ENCODE data around the gene LAMA4. TPM values are rescaled to one million over a fixed set of nuclear protein-coding genes. Genes with fewer than 3 reads are reported as not detected.

Gene LAMA4
- total RNA-seq, 2 donors from 2014 or later: not detected

DNA sequence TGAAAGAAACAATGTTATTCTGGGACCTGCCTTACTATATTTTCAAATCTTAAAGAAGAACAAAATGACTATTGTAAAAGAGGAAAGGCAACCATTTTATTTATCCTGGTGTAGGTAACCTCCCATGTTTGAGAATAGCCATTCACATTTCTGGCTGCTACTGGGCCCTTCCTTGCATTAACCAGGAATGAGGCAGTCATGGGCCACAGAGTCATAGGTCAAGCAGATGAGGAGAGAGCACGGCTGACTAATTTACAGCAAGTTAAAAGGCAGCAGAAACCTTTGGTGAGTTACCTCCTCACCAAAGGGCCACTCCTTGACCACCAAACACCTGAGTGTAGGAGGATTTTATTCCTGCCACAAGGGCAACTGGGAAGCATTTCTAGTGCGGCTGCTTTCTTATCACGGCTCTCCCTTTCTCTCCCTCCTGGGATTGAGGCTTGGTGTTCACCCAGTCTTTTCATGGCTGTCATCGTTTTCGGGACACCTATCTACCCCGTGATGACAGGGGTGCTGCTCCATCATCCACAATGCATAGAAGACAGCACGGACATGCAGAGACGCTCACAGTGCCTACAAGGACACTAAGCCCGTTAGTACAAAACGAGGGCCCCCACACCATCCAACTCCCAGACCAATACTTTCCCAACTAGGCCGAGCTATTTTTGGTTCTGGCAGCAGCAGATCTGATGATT, 4.4 kb upstream of the LAMA4 start:
- peaks cover 10% of the 10 kb centered on the region for H3K4me1 Mint-ChIP-seq
- no peak overlapping the region for H3K27ac Mint-ChIP-seq
- ATAC-seq (replicated peaks): no peak
- H3K4me3 Mint-ChIP-seq: no peak overlapping the region
- H3K27me3 Mint-ChIP-seq: peaks cover 31% of the 10 kb centered on the region
- no peaks in the 10 kb centered on the region for H3K9me3 Mint-ChIP-seq
- H3K36me3 Mint-ChIP-seq (ENCODE audit: low read depth): no peaks in the 10 kb centered on the region

DNA sequence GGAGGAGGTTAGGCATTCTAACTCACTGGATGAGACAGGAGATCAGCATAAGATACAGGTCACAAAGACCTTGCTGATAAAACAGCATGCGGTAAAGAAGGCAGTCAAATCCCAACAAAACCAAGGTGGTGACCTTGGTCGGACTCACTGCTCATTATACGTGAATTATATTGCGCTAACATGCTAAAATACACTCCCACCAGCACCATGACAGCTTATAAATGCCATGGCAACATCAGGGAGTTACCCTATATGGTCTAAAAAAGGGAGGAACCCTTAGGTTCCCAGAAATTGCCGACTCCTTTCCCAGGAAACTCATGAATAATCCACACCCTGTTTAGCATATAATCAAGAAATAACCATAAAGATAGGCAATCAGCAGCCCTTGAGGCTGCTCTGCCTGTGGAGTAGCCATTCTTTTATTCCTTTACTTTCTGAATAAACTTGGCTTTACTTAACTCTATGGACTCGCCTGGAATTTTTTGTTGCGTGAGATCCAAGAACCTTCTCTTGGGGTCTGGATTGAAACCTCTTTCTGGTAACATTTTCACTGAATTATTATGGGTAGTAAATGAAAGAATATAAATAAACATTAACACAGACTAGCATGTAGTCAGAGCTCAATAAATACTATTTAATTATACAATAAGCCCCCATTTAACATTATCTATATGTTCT, 3.0 kb upstream of the LAMA4 start:
- no peak overlapping the region for H3K4me3 Mint-ChIP-seq
- H3K27ac Mint-ChIP-seq: no peak overlapping the region
- no peaks in the 10 kb centered on the region for H3K36me3 Mint-ChIP-seq (ENCODE audit: low read depth)
- no peaks in the 10 kb centered on the region for H3K9me3 Mint-ChIP-seq
- peaks cover 40% of the 10 kb centered on the region for H3K27me3 Mint-ChIP-seq
- H3K4me1 Mint-ChIP-seq: peaks cover 16% of the 10 kb centered on the region
- no peak for ATAC-seq (replicated peaks)

DNA sequence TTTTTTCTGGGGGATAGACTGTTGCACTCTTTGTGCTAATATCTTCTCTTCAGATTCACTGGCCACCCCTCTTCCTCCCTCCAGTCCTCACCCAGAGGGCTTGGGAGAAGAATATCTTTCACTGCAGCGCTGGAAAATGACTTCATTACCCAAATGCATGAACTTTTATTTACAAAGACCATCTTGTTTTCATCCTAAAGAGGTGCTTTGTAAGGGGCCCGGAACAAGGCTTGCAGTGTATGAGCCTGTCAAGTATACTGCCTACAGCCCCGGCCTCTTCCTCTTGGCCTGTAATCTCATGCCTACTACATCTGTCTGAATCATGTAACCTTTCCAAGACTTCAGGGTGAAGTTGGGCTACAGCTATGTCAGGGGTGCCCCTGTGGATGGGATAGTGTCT, 554 bp upstream of the LAMA4 start:
- no peak for ATAC-seq (replicated peaks)
- Mint-ChIP-seq H3K27ac (no peak overlapping the region), H3K4me3 (peak overlapping the region; percentile 76), H3K9me3 (no peaks in the 10 kb centered on the region), H3K4me1 (peaks cover 16% of the 10 kb centered on the region), H3K27me3 (peaks cover 52% of the 10 kb centered on the region), H3K36me3 (ENCODE audit: low read depth) (no peaks in the 10 kb centered on the region)

DNA sequence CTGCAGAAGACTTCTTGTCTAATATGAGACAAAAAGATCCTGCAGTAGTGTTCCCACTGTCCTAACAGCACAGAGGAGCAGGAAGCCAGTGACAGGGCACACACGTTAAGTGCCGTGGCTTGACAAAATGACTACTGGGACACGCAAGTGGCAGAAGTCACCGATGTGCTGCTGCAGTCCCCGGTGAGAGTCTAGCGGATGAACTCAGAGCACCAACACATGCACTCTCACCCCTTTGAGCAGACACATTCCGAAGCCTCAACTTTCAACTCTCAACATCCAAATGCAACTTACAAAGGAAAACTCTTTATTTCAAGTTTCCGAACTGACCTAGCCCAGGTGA, 898 bp downstream of the LAMA4 start:
- Mint-ChIP-seq H3K27ac (no peak overlapping the region), H3K27me3 (peaks cover 47% of the 10 kb centered on the region), H3K9me3 (no peaks in the 10 kb centered on the region), H3K36me3 (ENCODE audit: low read depth) (no peaks in the 10 kb centered on the region), H3K4me1 (peaks cover 16% of the 10 kb centered on the region), H3K4me3 (peak overlapping the region; percentile 76)
- peak; percentile 25 for ATAC-seq (replicated peaks)

DNA sequence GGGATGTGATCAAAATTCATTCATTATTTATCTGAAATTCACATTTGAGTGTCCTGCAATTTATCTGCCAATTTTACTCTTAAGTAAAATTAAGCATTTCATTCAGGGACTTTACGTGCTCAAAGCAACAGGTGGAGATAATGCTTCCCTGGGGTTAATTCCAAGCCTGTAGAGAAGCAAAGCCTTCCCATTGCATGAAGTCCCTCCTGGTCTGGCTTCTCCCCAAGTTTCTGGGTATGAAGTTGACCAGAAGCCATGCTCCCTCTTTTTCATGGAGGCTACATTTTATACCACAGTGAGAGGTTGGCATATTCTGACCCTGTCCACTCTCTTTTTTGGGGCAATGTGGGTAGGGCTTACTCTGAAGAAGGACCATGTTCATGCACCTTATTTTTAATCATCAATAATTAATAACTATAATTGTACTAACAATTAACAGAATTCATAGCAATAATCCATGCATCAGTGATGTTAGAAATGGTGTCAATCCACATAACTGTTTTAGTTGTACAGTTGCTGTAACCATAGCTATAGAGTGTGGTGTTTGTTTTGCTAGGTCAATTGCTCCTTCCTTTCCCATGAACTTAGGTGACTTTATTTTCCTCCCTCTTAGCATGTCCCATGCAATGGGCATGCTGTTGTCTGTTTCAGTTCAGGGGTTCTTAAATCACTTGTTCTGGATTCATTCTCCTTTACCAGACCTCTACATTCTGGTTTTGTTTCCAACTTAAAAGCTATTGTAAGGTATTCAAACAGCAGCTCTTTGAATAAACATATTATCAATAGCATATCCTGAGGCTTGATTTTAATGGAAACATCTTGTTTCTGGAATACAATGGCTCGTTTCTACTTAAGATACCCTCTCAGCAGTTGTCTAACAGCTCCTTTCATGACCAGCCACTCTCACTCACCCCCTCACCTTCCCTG, 1.5 kb downstream of the LAMA4 start:
- Mint-ChIP-seq H3K4me1 (peaks cover 16% of the 10 kb centered on the region), H3K27me3 (peaks cover 47% of the 10 kb centered on the region), H3K27ac (no peak overlapping the region), H3K36me3 (ENCODE audit: low read depth) (no peaks in the 10 kb centered on the region), H3K9me3 (no peaks in the 10 kb centered on the region), H3K4me3 (peak overlapping the region; percentile 76)
- ATAC-seq (replicated peaks): no peak

DNA sequence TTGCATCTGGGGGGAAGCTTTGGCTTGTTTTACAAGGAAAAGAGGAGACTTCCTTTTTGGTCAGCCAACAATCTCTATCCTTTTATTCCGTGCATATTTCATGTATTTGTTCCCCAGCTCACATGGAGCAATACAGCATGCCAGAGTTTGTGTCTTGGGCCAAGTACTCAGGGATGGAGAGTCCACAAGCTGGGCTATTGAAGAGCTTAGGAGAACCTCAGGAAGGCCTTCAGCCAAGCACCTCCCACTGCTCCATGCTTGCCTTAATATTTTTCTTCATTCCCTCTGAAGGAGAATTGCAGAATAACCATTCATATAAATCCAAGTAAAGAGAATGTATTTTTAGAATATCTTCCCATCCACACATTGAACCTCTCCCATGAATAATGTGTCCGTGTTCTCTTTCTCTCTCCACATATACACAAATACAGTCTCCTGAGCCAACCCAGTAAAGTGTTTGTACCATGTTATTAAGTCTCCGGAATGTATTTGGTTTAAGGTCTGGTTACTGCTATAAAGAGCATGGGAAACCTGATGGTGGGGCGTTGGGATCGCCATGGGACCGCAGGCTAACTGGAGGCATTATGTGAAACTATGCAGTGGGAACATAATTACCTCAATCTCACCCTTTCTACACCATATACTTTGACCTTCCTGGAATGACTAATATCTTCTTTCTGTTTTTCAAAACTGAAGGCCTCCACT, 3.0 kb downstream of the LAMA4 start:
- H3K4me3 Mint-ChIP-seq: no peak overlapping the region
- H3K9me3 Mint-ChIP-seq: no peaks in the 10 kb centered on the region
- ATAC-seq (replicated peaks): no peak
- H3K4me1 Mint-ChIP-seq: peaks cover 16% of the 10 kb centered on the region
- H3K27ac Mint-ChIP-seq: no peak overlapping the region
- H3K36me3 Mint-ChIP-seq (ENCODE audit: low read depth): no peaks in the 10 kb centered on the region
- H3K27me3 Mint-ChIP-seq: peaks cover 47% of the 10 kb centered on the region

DNA sequence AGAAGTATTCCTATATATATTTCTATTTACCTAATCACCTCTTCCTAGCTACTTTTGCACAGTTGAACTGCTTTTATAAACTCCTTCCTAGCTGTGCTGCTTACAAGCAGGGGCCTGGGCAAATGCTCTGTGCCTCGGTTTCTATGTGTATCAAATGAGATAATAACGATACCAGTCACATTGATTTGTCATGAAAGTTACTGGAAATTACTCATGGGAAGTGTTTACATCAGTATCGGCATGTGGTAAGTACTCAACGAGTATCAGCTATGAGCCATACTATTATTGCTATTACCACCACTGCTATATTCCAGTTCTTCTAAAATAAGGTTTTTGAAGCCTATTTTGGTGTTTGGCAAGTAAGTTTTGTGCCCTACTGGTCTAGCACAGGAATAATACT, 4.9 kb downstream of the LAMA4 start:
- peaks cover 13% of the 10 kb centered on the region for H3K4me1 Mint-ChIP-seq
- ATAC-seq (replicated peaks): peak; percentile 69
- H3K27ac Mint-ChIP-seq: no peak overlapping the region
- H3K27me3 Mint-ChIP-seq: peaks cover 40% of the 10 kb centered on the region
- no peaks in the 10 kb centered on the region for H3K36me3 Mint-ChIP-seq (ENCODE audit: low read depth)
- no peak overlapping the region for H3K4me3 Mint-ChIP-seq
- H3K9me3 Mint-ChIP-seq: no peaks in the 10 kb centered on the region

DNA sequence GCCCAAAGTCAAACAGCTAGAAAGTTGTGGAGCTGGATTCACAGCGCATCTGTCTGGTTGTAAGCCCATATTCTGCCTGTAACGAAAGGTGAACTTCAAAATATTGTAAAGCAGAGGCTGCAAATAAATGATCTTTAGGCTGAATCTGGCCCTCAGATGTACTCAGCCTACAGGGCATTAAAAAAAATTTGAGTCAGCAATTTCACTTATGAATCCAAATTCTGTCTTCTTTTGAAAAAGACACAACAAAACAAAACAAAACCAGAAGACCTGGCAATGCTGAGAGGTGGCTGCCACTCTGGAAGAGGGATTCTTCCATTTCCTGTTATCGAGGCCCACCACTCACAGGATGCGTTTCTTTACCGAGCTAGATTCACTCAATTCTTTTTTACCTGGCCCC, 7.1 kb downstream of the LAMA4 start:
- H3K27me3 Mint-ChIP-seq: peaks cover 31% of the 10 kb centered on the region
- H3K4me3 Mint-ChIP-seq: no peak overlapping the region
- peaks cover 7% of the 10 kb centered on the region for H3K4me1 Mint-ChIP-seq
- no peak overlapping the region for H3K27ac Mint-ChIP-seq
- H3K9me3 Mint-ChIP-seq: no peaks in the 10 kb centered on the region
- H3K36me3 Mint-ChIP-seq (ENCODE audit: low read depth): no peaks in the 10 kb centered on the region
- no peak for ATAC-seq (replicated peaks)

DNA sequence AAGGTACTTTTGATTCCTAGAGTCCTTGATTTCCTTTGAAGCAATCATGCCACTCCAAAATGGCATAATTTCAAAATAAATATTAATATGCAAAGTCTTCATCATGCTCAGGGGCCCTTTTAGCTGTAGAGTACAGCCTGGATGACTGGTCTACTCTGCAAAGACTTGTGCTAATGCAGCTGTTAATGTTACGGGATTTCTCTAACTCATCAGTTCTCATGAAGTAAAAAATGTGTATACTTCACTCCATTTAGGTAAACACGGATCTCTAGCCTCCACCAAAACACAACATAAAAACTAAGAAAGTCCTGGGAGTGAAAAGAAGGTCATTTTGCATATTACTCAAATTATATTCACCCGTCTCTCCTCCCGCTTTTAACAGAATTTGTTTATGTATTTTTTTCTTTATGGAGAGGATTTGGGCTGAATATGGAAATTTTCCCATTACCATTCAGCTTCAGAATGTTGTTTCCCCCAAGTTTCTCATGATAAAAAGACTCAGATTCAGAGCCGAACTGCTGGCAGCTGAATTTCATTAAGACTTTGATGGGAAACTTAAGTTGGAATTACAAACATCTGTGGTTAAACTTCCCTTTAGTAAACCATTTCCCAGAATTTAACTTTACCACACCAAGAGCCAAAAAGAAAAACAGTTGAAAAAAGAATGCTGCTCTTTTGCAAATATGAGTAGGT, 8.7 kb downstream of the LAMA4 start:
- no peak overlapping the region for H3K4me3 Mint-ChIP-seq
- H3K27ac Mint-ChIP-seq: no peak overlapping the region
- H3K9me3 Mint-ChIP-seq: no peaks in the 10 kb centered on the region
- peaks cover 24% of the 10 kb centered on the region for H3K27me3 Mint-ChIP-seq
- no peaks in the 10 kb centered on the region for H3K36me3 Mint-ChIP-seq (ENCODE audit: low read depth)
- no peak for ATAC-seq (replicated peaks)
- peaks cover 13% of the 10 kb centered on the region for H3K4me1 Mint-ChIP-seq

DNA sequence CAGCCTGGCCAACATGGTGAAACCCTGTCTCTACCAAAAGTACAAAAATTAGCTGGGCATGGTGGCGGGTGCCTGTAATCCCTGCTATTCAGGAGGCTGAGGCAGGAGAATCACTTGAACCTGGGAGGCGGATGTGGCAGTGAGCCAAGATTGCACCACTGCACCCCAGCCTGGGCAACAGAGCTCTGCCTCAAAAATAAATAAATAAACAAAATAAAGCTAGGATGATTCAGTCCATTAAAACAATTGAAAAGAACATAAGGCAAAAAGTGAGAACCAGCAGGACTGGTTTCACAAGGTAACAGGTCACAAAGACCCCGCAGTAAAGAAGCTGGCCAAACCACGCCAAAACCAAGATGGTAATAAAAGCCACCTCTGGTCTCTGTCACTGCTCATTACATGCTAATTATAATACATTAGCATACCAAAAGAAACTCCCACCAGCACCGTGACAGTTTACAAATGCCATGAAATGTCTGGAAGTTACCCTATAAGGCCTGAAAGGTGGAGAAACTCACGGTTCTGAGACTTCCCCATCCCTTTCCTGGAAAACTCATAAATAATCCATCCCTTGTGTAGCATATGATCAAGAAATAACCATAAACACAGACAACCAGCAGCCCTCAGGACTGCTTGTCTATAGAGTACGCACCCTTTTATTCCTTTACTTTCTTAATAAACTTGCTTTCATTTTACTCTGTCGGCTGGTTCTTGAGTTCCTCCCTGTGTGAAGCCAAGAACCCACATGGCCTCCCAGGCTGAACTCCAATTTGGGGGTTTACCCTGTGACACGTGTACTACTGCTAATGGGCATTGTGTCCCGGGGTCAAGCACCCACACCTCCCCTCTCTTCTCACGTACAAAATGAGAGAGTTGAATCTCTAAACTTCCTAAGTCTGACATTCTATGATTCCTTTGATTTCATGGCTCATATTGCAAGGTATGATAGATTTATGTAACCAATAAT, 10.2 kb downstream of the LAMA4 start:
- no peaks in the 10 kb centered on the region for H3K36me3 Mint-ChIP-seq (ENCODE audit: low read depth)
- H3K4me1 Mint-ChIP-seq: peaks cover 13% of the 10 kb centered on the region
- no peak overlapping the region for H3K27ac Mint-ChIP-seq
- no peak for ATAC-seq (replicated peaks)
- H3K9me3 Mint-ChIP-seq: no peaks in the 10 kb centered on the region
- no peak overlapping the region for H3K4me3 Mint-ChIP-seq
- H3K27me3 Mint-ChIP-seq: peaks cover 20% of the 10 kb centered on the region

DNA sequence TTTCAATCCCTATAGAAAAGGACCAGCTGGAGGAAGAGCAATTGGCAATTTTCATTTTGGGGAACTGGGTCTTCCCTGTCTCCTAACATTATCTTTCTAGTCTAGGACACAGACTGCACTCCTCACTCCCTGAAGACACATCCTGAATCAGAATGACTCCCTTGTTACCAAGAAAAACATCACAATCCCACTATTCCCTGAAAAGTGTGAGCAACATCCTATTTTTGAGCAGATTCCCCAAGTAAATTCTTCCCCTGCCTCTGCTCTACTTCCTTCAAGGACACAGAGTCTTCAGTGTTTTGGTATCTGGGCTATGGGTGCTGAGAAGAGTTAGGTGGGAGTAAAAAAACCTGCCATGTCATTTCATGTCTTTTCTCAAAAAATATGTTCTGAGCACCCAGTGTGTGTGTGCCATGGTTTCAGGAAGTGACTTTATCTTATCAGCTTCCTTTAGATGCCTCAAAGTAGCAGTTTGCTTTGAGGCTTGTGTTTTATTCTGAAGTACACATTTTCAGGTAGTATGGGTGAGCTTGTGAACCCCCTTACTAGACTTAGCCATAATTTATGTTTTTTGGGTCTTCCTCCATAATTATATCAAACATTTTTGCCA, 12.4 kb downstream of the LAMA4 start:
- no peak overlapping the region for H3K4me3 Mint-ChIP-seq
- H3K9me3 Mint-ChIP-seq: no peaks in the 10 kb centered on the region
- H3K27me3 Mint-ChIP-seq: peaks cover 22% of the 10 kb centered on the region
- peak; percentile 18 for ATAC-seq (replicated peaks)
- H3K27ac Mint-ChIP-seq: no peak overlapping the region
- H3K36me3 Mint-ChIP-seq (ENCODE audit: low read depth): no peaks in the 10 kb centered on the region
- H3K4me1 Mint-ChIP-seq: peaks cover 13% of the 10 kb centered on the region

DNA sequence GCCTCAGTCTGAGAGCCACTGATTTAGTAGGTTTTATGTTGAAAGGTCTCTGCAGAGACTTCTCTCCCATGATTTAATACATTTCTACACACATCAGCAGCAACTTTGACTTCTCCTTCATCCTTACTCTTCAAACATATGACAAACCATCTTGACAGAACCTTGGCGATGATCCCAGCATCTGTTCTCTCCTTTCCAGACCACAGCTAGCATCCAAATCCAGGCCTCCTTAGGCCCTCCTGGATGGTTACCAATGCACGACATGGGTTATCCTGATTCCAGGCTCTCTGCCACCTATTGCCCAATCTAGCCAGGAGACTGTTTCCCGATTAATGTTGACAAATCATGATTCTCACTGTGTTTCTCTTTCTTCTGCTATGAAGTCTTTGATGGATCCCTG, 16.8 kb downstream of the LAMA4 start:
- no peak overlapping the region for H3K4me3 Mint-ChIP-seq
- no peaks in the 10 kb centered on the region for H3K36me3 Mint-ChIP-seq (ENCODE audit: low read depth)
- no peak for ATAC-seq (replicated peaks)
- peaks cover 37% of the 10 kb centered on the region for H3K27me3 Mint-ChIP-seq
- peaks cover 9% of the 10 kb centered on the region for H3K4me1 Mint-ChIP-seq
- no peaks in the 10 kb centered on the region for H3K9me3 Mint-ChIP-seq
- H3K27ac Mint-ChIP-seq: no peak overlapping the region

DNA sequence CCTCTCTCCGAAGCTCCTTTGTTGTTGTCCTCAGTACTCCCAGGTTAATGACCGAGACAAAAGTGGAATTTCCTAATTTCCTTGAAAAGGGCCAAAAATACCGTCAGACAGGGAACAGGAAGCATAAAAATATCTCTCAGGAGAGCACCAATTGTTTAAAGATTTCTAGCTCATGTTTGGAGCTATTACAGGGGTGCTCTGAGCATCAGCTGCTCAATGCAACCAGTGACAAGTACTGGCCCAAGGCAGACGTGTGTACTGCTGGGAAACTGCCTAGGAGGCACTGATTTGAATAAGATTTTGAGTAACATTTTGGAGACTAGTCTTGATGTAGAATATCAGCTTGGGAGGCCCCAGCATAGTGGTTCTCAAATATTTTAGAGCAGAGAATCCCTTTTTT, 17.3 kb downstream of the LAMA4 start:
- no peak overlapping the region for H3K27ac Mint-ChIP-seq
- H3K4me1 Mint-ChIP-seq: peaks cover 6% of the 10 kb centered on the region
- ATAC-seq (replicated peaks): no peak
- H3K27me3 Mint-ChIP-seq: peaks cover 33% of the 10 kb centered on the region
- no peaks in the 10 kb centered on the region for H3K36me3 Mint-ChIP-seq (ENCODE audit: low read depth)
- no peak overlapping the region for H3K4me3 Mint-ChIP-seq
- H3K9me3 Mint-ChIP-seq: no peaks in the 10 kb centered on the region

All from activated T-helper 17 cell treated with anti-CD3 and anti-CD28 coated beads, Interleukin-2, amount 50 U/mL, for 72 hours (primary cell).